ENCODE results near the gene TRRAP. TPM values are rescaled to one million over a fixed set of nuclear protein-coding genes. Genes with fewer than 3 reads are reported as not detected.

The TRRAP gene
- total RNA-seq, 2 donors from 2014 or later: 59.3 to 63.1 TPM

Other genes starting within 250 kb of the TRRAP start
- gene TMEM130, start 8.5 kb upstream of the TRRAP start, total RNA-seq: 1 to 10 TPM in 1 of 2 donors, under 1 TPM in 1; 0.35 to 2.0 TPM